NCI-H526 (cell line): ENCODE data around the gene MS4A4E.
"Not testable (repeated sequence)": the region's sequence is repeated elsewhere in the genome, so short reads cannot be mapped to it uniquely, and the experiment has no call there.

Experiments used
- DNase-seq, 2 experiments: peaks; one replicate each; lab custom pipeline; 2025; lab: John Stamatoyannopoulos, UW

The MS4A4E gene

DNA sequence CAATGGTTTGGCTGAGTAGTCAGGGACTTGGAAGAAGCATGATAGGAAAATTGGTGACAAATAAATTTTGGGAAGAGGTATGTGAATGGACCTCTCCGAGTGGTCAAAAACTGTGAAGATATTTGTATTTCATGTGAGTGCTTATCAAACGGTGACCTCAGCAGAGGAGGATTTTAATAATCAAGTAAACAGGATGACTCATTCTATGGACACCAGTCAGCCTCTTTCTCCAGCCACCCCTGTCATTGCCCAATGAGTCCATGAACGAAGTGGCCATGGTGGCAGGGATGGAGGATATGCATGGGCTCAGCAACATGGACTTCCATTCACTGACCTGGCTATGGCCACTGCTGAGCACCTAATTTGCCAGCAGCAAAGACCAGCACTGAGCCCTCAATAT is 21.2 kb downstream of the MS4A4E start:
- DNase-seq = no peak

DNA sequence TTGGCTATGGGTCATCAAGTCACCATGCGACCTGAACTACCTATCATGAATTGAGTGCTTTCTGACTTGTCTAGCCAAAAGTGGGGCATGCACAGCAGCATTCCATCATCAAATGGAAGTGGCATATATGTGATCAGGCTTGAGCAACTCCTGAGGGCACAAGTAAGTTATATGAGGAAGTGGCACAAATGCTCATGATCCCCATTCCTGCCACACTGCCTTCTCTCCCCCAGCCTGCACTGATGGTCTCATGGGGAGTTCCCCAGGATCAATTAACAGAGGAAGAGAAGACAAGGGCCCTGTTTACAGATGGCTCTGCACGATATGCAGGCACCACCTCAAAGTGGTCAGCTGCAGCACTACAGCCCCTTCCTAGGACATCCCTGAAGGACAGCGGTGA is 21.8 kb downstream of the MS4A4E start:
- DNase-seq = no peak

DNA sequence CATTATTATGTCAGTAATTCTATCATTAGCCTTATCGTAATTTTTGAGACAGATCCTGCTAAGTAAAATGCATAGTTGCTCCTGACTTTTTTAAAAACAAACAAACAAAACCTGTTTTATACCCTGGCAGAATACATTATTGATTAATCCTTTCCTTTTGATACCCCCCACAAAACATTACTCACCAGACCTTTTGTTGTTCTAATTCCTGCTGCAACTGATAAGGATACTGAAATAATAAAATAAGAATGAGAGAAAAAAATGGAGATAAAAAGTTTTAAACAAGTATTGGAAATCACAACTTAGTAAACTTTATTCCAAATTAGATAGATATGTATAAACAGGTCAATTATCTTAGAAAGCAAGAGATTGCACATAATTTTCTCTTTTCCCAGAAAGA is 28.6 kb downstream of the MS4A4E start:
- DNase-seq = no peak

DNA sequence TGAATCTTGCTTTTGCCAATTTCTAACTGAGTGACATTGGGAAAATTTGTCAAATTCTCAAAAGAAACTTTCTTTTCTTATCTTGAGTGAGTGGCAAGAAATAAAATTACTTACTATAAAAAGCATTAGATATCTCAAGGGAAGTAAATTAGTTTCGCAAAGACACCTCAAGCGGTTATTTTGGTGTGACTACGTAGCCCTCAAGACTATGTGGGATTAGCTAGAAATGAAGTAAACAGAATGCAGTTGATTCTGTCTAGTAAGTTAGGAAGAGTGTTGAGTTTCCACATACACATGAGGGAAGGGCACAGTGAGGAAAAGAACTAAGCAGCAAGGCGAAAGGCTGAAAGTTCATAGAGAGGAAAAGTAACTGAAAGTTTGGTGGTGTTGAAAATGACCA is 31.7 kb downstream of the MS4A4E start:
- no peak for DNase-seq

DNA sequence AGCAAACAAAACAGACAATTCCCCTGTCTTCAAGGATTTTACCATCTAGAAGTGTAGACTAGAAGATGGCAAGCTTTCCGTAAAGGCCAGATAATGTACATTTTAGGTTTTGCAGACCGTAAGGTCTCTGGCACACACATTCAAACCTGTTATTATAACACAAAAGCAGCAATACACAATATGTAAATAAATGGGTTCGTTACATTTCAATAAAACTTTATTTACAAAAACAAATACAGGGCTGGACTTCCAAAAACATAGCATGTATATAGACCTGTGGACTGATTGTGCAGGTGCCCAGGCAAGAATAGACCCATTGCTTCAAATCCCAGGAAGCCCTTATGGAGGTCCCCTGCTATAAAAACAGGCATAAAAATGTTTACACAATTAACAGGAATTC is 33.0 kb downstream of the MS4A4E start:
- no peak for DNase-seq

DNA sequence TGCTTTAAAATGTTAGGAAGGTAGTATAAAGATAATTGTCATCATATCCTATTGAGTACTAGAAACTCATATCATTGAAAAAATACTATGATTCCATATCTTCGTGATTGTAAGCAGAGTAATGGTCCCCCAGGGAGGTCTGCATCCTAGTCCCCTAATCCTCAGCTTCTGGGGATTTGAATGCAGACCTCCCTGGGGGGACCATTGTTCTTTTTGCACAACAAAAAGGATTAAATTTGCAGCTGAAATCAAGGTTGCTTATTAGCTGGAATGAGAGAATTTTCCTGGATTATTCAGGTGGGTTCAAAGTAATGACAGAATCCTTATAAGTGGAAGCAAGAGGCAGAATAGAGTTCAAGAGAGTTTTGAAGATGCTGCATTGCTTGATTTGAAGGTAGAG is 34.0 kb downstream of the MS4A4E start:
- DNase-seq = no peak

DNA sequence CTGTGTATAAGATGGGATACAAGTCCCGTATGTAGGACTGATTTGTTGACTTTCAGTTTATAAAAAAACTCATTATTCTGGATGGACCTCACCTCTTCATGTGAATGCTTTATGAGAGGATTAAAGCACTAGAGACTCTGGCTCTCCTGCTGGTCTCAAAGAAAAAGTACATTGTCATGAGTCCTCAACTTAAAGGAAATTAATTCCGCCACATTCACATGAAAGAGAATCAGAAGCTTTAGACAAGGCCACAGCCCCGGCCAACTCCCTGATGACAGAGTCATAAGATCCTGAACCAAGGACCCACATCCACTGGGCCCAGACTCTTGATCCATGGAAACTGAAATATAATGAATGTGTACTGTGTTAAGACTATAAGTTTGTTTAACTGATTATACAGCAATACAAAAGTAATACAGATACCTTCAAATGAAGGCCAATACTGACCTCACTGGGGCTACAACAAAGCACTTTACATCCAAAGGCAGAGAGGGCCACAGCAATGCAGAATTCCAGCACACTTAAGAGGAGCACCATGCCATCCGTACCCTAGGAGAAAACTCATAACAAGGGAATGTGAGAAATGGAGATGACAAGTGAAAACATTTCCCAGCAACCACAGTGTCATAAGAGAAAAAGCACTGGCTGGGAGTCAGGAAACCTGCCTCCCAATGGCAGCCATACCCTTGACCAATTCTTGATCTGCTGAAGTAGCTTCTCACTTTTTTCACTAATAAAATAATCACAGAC is 34.6 kb downstream of the MS4A4E start:
- DNase-seq = no peak

DNA sequence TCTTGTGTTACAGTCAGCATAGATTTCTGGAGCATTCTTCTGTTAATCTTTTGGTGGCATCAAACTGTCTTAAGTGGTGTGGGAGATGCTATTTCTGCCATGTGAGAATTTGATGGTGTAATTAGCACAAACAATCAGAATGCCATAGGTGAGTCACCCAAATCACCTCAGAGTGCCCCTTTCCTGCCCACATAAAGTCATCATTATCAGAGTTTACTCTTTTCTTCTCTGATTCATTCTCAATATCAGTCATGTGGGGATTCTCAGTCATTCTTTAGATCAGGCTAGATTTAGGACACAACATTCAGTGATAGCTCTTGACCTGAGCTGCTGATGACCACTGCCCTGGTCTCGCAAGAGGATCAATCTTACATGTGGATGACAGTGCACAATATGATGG is 36.3 kb downstream of the MS4A4E start:
- DNase-seq = no peak

DNA sequence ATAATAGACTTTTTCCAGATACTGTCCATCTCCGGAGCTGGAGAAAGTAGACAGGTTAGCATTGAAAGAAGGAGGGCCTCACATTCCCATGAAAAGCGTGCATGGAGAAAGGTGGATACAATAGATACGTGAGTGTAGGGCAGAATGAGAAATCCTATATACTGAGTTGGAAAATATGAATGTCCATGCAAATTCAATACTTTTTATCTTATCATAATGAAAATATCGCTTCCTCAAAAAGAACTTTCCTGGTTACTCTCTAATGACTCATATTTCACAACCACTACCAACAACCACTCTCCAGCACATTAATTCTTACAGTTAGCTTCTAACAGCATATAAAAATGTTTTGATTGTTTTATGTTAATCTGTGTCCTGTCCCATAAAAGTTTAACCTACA is 38.0 kb downstream of the MS4A4E start:
- no peak for DNase-seq

DNA sequence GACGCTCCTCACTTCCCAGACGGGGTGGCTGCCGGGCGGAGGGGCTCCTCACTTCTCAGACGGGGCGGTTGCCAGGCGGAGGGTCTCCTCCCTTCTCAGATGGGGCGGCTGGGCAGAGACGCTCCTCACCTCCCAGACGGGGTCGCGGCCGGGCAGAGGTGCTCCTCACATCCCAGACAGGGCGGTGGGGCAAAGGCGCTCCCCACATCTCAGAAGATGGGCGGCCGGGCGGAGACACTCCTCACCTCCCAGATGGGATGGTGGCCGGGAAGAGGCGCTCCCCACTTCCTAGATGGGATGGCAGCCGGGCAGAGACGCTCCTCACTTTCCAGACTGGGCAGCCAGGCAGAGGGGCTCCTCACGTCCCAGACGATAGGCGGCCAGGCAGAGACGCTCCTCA is 41.6 kb downstream of the MS4A4E start:
- not testable (repeated sequence) for DNase-seq

DNA sequence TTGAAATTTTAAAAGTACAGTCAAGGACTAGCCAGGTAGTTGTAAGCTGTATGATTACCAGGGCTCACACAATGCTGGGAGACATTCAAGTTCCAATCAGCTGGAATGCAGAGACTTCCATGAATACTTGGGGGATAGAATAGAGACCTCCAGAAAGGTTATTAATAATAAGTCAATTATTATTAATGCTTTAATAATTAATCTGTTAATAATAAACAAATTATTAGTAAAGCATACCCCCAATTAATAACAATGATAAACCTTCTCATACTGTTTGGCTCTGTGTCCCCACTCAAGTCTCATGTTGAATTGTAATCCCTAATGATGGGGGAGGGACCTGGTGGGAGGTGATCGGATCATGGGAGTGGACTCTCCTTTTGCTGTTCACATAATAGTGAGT is 45.5 kb downstream of the MS4A4E start:
- DNase-seq = no peak

DNA sequence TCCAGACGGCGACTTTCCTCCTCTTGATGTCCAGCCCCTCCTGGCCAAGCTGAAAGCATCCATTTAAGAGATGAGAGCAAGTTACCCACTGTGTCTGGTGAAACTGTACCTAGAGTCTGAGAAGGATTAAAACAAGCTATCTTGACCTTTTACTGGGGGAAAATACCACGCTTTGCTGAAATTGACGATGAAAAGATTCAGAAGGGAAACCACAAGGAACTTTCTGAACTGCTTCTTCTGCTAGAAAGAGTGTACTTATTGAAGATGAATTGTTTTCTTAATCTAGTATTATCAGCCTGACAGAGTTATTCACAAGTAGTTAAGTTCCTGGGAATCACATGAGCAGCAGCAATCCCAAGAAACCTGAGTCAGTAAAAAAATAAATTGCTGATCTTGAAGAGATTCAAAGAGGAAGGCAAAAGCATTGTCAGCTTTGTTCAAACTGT is 47.0 kb downstream of the MS4A4E start:
- no peak for DNase-seq

DNA sequence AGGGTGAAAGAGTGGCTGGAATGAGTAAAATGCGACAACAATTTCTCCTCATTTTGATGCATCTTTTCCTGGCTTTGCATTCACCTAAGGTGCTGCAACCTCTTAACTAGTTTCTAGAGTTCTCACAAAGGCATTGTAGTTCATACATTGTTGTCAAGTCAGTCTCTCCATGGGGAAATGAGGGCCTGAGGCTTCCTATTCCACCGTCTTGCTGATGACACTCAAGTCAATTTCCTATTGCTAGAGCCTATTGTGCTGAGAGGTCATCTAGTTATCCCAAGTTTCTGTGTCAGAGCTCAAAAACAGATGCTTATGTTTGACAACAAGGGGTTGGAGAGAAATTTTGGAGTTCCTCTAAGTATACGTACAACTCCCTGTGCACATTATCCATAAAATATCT is 48.4 kb downstream of the MS4A4E start:
- DNase-seq = no peak

DNA sequence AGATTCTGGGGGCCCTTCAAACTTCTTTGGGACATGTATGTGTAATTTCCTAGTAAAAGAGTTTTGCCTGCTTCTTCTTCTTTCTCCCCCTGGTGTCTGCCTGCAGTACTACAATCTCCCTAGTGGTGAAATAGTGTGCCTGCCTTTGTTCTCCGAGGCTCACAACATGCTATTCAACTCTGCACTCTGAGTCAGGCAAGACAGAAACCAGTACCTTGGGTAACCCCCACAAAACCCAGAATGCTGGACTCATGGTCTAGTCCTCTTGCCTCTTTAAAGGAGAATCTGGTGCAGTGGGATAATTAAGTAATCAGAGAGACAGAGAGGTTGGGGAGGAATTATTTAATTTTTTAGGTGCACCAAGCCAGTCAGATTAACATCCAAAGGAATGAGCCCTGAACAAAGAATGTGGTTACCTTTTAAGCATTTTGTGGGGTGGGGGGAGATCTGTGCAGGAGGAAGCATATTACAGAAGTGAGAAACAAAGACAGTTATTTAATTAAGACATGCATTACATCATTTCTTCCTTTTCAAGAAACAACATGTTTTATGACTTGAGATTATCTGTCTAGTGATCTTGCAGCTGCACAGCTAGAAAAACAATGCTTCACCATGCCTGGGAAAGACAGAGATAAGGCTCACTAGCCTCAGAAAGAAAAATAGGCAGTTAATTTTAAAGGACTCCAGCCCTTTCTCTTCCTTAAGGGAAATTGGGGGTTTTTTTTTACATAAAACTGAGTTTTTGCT is 49.1 kb downstream of the MS4A4E start:
- peak; percentile 45 to 69 for DNase-seq

DNA sequence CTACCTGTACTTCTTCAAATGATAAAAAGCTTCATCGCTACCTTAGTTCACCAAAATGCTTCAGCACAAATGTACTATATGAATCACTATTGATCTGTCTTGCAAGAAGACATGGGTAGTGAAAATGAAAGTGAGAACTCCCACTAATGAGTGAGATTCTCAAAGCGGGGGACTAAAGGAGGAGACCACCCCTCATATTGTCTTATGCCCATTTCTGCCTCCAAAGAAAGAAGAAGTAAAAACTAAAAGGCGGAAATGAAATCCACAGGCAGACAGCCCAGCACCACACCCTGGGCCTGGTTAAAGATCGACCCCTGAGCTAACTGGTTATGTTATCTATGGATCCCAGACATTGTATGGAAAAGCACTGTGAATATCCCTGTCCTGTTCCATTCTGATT is 50.4 kb downstream of the MS4A4E start:
- DNase-seq = not testable (repeated sequence)

DNA sequence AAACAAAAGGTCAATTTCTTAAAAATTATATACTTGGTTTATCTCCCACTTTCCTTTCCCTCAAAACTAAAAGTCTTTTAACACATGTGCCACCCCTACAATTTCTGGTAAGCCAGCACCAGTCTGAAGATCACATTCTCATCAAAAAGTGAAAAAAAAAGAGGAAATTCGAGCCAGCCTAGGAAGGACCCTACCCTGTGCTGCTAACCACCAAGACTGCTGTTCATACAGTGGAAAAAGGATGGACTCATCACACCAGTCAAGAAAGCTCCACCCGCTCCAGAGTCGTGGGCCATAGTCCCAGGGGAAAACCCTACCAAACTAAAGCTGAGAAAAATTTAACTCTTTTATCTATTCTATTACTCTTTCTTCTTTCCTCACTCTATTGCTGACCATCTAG is 54.5 kb downstream of the MS4A4E start:
- not testable (repeated sequence) for DNase-seq

DNA sequence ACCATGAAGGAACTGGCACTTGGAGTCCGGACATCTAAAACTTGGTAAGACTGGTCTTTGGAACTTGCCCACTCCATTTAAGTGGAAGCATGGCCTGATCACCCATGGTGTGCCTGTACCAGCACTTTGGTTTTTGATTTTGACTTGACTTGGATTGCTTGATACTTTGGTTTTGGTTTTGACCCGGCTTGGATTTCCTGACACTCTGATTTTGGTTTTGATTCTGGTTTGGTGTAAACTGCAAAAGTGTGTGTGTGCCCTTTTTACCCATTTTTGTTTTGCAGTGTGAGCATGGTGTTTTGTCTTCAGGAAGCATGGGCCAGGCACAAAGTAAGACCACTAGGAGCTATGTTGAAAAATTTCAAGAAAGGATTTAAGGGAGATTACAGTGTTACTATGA is 56.8 kb downstream of the MS4A4E start:
- not testable (repeated sequence) for DNase-seq

DNA sequence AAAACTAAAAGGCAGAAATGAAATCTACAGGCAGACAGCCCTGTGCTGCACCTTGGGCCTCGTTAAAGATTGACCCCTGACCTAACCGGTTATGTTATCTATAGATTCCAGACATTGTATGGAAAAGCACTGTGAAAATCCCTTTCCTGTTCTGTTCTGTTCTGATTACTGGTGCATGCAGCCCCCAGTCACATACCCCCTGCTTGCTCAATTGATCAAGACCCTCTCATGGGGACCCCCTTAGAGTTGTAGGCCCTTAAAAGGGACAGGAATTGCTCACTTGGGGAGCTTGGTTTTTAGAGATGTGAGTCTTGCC is 57.5 kb downstream of the MS4A4E start:
- DNase-seq = not testable (repeated sequence)

DNA sequence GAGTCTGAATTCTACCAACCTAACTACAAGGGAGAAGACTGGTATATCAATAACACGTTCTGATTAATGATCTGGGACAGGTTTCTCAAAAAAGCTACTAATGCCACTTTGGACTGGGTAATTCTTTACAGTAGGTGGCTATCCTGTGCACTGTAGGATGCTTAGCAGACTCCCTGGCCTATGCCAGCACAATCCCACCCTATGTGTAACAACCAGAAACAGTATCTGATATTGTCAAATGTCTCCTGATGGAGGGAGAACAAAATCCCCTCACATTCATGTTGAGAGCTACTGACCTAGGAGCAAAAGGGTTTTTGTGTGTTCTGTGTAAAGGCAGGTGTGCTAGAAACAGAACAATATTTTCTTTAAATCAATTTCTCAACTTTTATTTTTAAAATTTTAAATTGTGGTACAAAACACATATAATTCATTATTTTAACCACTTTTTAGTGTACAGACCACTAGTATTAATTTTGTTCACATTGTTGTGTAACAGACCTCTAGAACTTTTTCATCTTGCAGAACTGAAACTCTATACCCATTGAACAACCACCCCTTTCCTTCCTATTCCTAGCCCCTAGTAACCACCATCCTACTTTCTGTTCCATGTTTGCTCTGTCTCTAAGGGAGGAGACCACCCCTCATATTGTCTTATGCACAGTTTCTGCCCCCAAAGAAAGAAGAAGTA is 58.0 kb downstream of the MS4A4E start:
- no peak for DNase-seq

DNA sequence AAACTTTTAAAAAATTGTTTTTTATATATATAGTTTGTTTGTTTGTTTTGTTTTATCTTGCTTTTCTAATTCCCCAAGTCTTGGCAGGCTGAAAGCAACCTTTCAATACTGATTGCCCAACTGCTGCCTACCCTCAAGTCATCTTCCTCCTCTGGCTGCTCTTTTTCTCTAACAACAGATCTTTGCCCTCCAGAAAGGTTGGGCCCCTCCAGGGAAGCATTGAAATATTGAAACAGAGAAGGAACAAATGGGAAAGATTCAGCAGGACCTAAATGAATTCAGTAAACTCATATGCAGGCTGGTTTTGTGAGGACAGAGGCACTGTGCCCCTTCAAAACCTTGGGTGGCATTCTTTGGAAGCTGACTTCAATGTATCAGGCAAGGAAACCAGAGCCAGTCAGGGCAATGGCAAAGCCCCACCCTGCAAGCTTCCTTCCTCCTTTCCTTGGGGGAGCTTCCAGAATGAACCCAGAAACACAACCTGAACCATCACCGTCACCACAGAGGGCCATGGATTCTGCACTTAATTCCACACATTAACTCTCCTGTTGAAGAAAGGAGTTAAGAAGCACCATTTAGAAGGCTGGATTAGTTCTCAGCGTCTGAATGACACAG is 59.2 kb downstream of the MS4A4E start:
- no peak for DNase-seq

DNA sequence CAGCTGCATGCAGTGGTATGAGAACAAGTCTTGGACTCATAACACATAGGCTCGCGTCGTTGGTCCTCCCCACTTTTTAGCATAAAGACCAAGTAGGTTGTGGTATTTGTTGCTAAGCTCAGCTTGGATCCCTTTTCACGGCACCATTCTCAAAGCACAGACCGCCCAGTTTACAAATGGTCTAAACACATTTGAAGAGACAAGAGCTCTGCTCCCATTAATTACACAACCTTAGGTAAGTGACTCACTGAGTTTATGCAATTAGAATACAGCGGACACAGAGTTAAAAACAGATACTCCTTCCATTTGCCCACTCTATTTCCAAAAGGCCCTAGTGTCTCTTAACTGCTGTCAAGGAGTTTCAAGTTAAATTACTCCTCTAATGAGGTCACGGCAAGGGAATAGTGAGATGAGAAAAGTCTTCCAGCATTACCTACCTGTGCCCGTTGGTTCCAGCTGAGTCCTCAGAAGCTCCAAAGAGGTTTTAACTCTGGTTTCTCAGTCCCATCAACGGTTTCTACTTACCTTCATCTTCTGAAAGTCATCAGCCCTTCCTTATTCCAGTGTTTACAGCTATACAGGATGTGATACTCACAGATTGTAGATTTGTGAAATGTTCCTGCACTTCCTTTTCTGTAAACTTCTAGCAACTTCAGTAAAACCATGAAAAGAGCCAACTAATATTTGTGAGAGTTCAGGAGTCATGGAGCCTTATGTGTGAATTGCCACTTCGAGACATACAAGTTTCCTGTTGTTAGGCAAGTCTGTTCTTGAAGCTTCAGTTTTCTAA is 60.2 kb downstream of the MS4A4E start, which contains the start of gene MS4A6A:
Gene MS4A6A (minus strand): TSS at position 543 of the 790 bp plus-strand sequence. CDS start 1,356 bp downstream, outside the sequence.
- DNase-seq = no peak

DNA sequence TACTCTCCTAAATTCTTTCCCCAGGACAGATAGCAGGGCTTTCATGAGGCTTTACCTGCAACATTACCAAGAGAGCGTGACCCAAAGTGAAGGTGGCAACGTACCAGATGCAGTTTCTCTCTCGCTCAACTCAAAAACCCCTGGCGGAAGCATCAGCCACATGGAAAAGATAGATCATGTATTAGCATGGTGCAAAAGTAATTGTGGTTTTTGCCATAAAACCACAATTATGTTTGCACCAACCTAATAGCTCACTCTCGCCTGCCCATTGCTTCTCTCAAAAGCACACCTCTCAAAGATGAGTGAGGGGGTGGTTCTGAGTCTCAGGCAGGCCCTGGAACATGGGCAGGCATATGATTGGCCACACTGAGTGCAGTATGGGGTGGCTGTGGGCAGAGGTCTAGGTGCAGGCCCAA is 67.1 kb downstream of the MS4A4E start:
- DNase-seq = no peak
